Left lung (tissue), 10 donors: ENCODE data around the gene EFNA5. TPM values are rescaled to one million over a fixed set of nuclear protein-coding genes. Genes with fewer than 3 reads are reported as not detected.
"Not testable (repeated sequence)": the region's sequence is repeated elsewhere in the genome, so short reads cannot be mapped to it uniquely, and the experiment has no call there.

ENCODE experiments used
- ATAC-seq: fragments of 200-7000 bp; cut with Tn5 transposase; one replicate; pipeline ENCODE4 v1.9.1; 2020; ENCODE audit warnings: moderate library complexity
- DNase-seq, 4 donors: peaks; one replicate each; pipeline ENCODE4 v3.0.0-alpha.2; 2013 to 2020
- H3K27ac ChIP-seq, 2 donors: fragments of 200-600 bp; sonication (generic) in 1 of 2; one replicate each; pipeline versions ENCODE4 v1.5.0 to v1.8.0; 2020 to 2021
- H3K27me3 ChIP-seq, 2 donors: fragments of 200-600 bp; sonication (generic) in 1 of 2; one replicate each; pipeline versions ENCODE4 v1.5.0 to v1.8.0; 2020 to 2021
- H3K36me3 ChIP-seq, 2 donors: fragments of 200-600 bp; sonication (generic) in 1 of 2; one replicate each; pipeline versions ENCODE4 v1.5.0 to v1.8.0; 2020 to 2021
- H3K4me1 ChIP-seq, 2 donors: fragments of 200-600 bp; one replicate each; pipeline ENCODE4 v1.8.0; 2021
- H3K4me3 ChIP-seq, 2 donors: fragments of 200-600 bp; sonication (generic) in 1 of 2; one replicate each; pipeline versions ENCODE4 v1.5.0 to v1.8.0; 2020 to 2021; ENCODE audit warnings: mild to moderate bottlenecking in 1 of 2
- H3K9me3 ChIP-seq, 2 donors: fragments of 200-600 bp; sonication (generic) in 1 of 2; one replicate each; pipeline versions ENCODE4 v1.5.0 to v1.8.0; 2020 to 2021
- CTCF ChIP-seq, 2 donors: fragments of 200-600 bp; sonication (generic) in 1 of 2; IDR thresholded peaks; one replicate each; pipeline versions ENCODE4 v1.5.0 to v1.8.0; 2021; ENCODE audit warnings: antibody characterized with exemption in 2 of 2
- intact Hi-C, 2 donors: fragments of 100-400 bp; cut with DNase I; formaldehyde crosslinking; loops; one replicate each; pipeline versions ENCODE4 v1.11.2 to v1.14.2; 2022
- polyA plus RNA-seq, 6 donors: library from polyadenylated mRNA; unstranded; fragments of 120-200 nt; gene quantifications; one replicate each; pipeline ENCODE4 v1.2.1, GENCODE V29; 2013; ENCODE audit not compliant: insufficient read length in 6 of 6
- total RNA-seq, 2 donors: library from RNA; stranded (reverse); fragmentation: NEBNext Ultra II Directional; extraction: Animal tissue kit (Norgen Biotek cat#: 25700); gene quantifications; one replicate each; pipeline ENCODE4 v1.2.1, GENCODE V29; 2021
- donor health status: DM: no; HTN: yes; CAD: no.
- donor health status: DM: no; HTN: no; CAD: no.

EFNA5 gene
- total and polyA plus RNA-seq, 8 donors = 8.8 to 28.3 (median 22.8) TPM

- Histone ChIP-seq H3K27me3 (no peaks in the 10 kb centered on the region), H3K36me3 (no peaks in the 10 kb centered on the region), H3K4me3 (no peak overlapping the region), H3K9me3 (peaks cover 0 to 10% of the 10 kb centered on the region in 2 donors), H3K4me1 (peaks cover 0 to 10% of the 10 kb centered on the region in 2 donors), H3K27ac (no peak overlapping the region)
- ATAC-seq (no peak), DNase-seq (no peak)
- no peak for TF ChIP-seq CTCF (IDR thresholded peaks at IDR 0.05)
- intact Hi-C loops = no loop called here
Observed at GRCh38 chr5:107435061-107435460, 235.7 kb downstream of the EFNA5 start.

- DNase-seq, H3K27ac ChIP-seq, H3K36me3 ChIP-seq, ATAC-seq, H3K27me3 ChIP-seq, intact Hi-C loops, H3K9me3 ChIP-seq, H3K4me3 ChIP-seq: not testable (repeated sequence)
- H3K4me1 ChIP-seq = peaks cover 0 to 12% of the 10 kb centered on the region in 2 donors
Observed at GRCh38 chr5:107433646-107434045, 237.1 kb downstream of the EFNA5 start.

GRCh38 chr5:107431998-107432397, 238.7 kb downstream of the EFNA5 start:
- no peak for TF ChIP-seq CTCF (IDR thresholded peaks at IDR 0.05)
- peak; percentile 35 for ATAC-seq

GRCh38 chr5:107431536-107431935, 239.2 kb downstream of the EFNA5 start:
- H3K36me3 ChIP-seq = no peaks in the 10 kb centered on the region
- intact Hi-C loops = no loop called here
- H3K9me3 ChIP-seq = no peaks in the 10 kb centered on the region
- TF ChIP-seq CTCF (IDR thresholded peaks at IDR 0.05) = no peak
- H3K4me1 ChIP-seq = peaks cover 0 to 12% of the 10 kb centered on the region in 2 donors
- no peak overlapping the region for H3K27ac ChIP-seq
- no peak overlapping the region for H3K4me3 ChIP-seq
- no peak for DNase-seq
- ATAC-seq = no peak
- no peaks in the 10 kb centered on the region for H3K27me3 ChIP-seq

More at GRCh38 chr5:107431998-107432397, 238.7 kb downstream of the EFNA5 start:
- Histone ChIP-seq H3K4me1 (peaks cover 0 to 12% of the 10 kb centered on the region in 2 donors), H3K27me3 (no peaks in the 10 kb centered on the region), H3K36me3 (no peaks in the 10 kb centered on the region), H3K4me3 (no peak overlapping the region), H3K9me3 (no peaks in the 10 kb centered on the region), H3K27ac (no peak overlapping the region)
- intact Hi-C loops = no loop called here
- no peak for DNase-seq

- Histone ChIP-seq H3K27ac (no peak overlapping the region), H3K9me3 (no peaks in the 10 kb centered on the region), H3K36me3 (no peaks in the 10 kb centered on the region), H3K4me3 (no peak overlapping the region), H3K4me1 (peaks cover 0 to 12% of the 10 kb centered on the region in 2 donors), H3K27me3 (no peaks in the 10 kb centered on the region)
- ATAC-seq (no peak), DNase-seq (peak in 1 of 4 donors; percentile 35)
- no peak for TF ChIP-seq CTCF (IDR thresholded peaks at IDR 0.05)
- intact Hi-C loops = no loop called here
Observed at GRCh38 chr5:107430071-107430625, 240.6 kb downstream of the EFNA5 start.

GRCh38 chr5:107428303-107428813, 242.4 kb downstream of the EFNA5 start:
- ATAC-seq (no peak), DNase-seq (peak in 1 of 4 donors; percentile 47)
- no peak for TF ChIP-seq CTCF (IDR thresholded peaks at IDR 0.05)
- Histone ChIP-seq H3K9me3 (no peaks in the 10 kb centered on the region), H3K27me3 (no peaks in the 10 kb centered on the region), H3K27ac (peak overlapping the region in 1 of 2 donors; percentile 29), H3K36me3 (no peaks in the 10 kb centered on the region), H3K4me1 (peaks cover 0 to 12% of the 10 kb centered on the region in 2 donors), H3K4me3 (no peak overlapping the region)
- intact Hi-C loops = no loop called here
